Stomach (tissue), 9 donors: ENCODE results near the gene PIGP. TPM values are rescaled to one million over a fixed set of nuclear protein-coding genes. Genes with fewer than 3 reads are reported as not detected.

Experiments
- DNase-seq, 2 donors: peaks; one replicate each; pipeline versions ENCODE4 v3.0.0 to v3.0.0-alpha.2; 2013 to 2019
- H3K27ac ChIP-seq, 5 donors: fragments of 200-600 bp in 4 of 5; sonication (generic) in 4 of 5; one replicate each; pipeline ENCODE4 v1.5.1; 2013 to 2019; ENCODE audit warnings: mild to moderate bottlenecking in 1 of 5, moderate library complexity in 1 of 5
- H3K27me3 ChIP-seq, 3 donors: fragments of 200-600 bp; sonication (generic); one replicate each; pipeline ENCODE4 v1.5.1; 2017 to 2019; ENCODE audit warnings: mixed run types in 1 of 3
- H3K36me3 ChIP-seq, 4 donors: fragments of 200-600 bp; sonication (generic); 1 replicate in 3 of 4; 2 replicates in 1 of 4; pipeline ENCODE4 v1.5.1; 2016 to 2019
- H3K4me1 ChIP-seq, 4 donors: fragments of 200-600 bp; sonication (generic); one replicate each; pipeline ENCODE4 v1.5.1; 2016 to 2019
- H3K4me3 ChIP-seq, 4 donors: fragments of 200-600 bp; sonication (generic) in 3 of 4; one replicate each; pipeline ENCODE4 v1.5.1; 2016 to 2019; ENCODE audit warnings: mild to moderate bottlenecking in 1 of 4
- H3K9me3 ChIP-seq, 4 donors: fragments of 200-600 bp; sonication (generic); one replicate each; pipeline ENCODE4 v1.5.1; 2016 to 2019
- EP300 ChIP-seq: sonication (generic); formaldehyde crosslinking; IDR thresholded peaks from one replicate; pipeline ENCODE4 v1.6.1; 2017; ENCODE audit warnings: antibody characterized with exemption
- POLR2A ChIP-seq, 4 donors: fragments of 450-650 bp; IDR thresholded peaks; one replicate each; pipeline ENCODE4 v1.6.1; 2016; ENCODE audit warnings: antibody characterized with exemption in 4 of 4, control low read depth in 2 of 4, mild to moderate bottlenecking in 1 of 4, moderate library complexity in 1 of 4
- POLR2AphosphoS5 ChIP-seq, 3 donors: sonication (generic); formaldehyde crosslinking; IDR thresholded peaks; one replicate each; pipeline ENCODE4 v1.6.1; 2016; ENCODE audit warnings: antibody characterized with exemption in 3 of 3
- WGBS, 5 donors: extraction: QIAGEN DNeasy Blood & Tissue Kit in 3 of 5; methylation state at CpG; one replicate each; pipeline versions ENCODE4 v1.1.5 to v1.1.7; 2013 to 2018; 5-methylcytosine and 5-hydroxymethylcytosine counted together
- intact Hi-C: fragments of 100-400 bp; cut with DNase I; formaldehyde crosslinking; loops from one replicate; pipeline ENCODE4 v1.15.1; 2023; ENCODE audit warnings: low total_unique reads
- polyA plus RNA-seq, 3 donors: library from polyadenylated mRNA; stranded (reverse); fragments of 200-250 nt; gene quantifications; one replicate each; pipeline ENCODE4 v1.2.3, GENCODE V29; 2013
- small RNA-seq, 4 donors: library from RNA; depleted of rRNA; stranded (forward); fragments of <200 nt; gene quantifications; one replicate each; pipeline ENCODE3, GENCODE V24; 2016
- total RNA-seq, 5 donors: library from RNA; depleted of rRNA; stranded (reverse); fragments of >200 nt; gene quantifications; one replicate each; pipeline versions ENCODE4 v1.1.0 to v1.2.3, GENCODE V29; 2014 to 2016
- TF ChIP-seq, protein P1 (sequence below), 7 experiments: fragments of 450-650 bp in 4 of 7; fragments of 200-600 bp in 3 of 7; sonication (generic) in 3 of 7; IDR thresholded peaks; one replicate each; pipeline ENCODE4 v1.5.1; 2016 to 2019; ENCODE audit warnings: antibody characterized with exemption in 7 of 7, control low read depth in 2 of 7, mild to moderate bottlenecking in 1 of 7
- donor health status: healthy with polysubstance abuse.
- donor health status: Bipolar disorder and iron deficiency.
- donor health status: healthy.

PIGP gene
- total and polyA plus RNA-seq, 8 donors: 7.0 to 115 (median 34.5) TPM

DNA sequence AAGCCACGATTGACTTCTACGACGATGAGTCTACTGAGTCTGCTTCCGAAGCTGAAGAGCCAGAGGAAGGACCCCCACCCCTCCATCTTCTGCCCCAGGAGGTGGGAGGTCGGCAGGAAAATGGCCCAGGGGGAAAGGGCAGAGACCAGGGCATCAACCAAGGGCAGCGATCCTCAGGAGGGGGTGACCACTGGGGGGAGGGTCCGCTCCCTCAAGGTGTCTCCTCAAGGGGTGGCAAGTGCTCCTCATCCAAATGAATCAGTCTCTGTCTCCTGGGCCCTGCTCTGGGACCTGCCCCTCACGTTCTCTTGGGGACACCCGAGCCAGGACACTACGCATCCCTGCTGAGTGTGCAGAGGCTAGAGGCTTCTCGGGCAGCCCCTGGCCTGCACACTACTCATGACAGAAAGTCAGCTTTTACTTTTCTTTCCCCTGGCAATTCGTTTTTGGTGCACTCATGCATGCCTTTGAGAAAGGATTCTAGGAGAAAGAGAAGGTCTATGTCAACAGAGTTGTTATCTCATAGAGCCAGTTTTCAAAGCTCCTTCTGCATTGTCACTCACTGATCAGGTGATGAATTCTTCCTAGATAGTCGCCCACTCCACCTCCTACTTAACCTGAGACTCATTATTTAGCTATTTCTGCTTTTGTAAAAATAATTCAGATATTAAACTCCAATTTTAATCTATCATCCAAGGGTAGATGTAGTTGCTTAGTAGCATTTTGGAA, 54.8 kb downstream of the PIGP start:
- Histone ChIP-seq H3K27ac (no peak overlapping the region), H3K27me3 (peaks cover 0 to 19% (median 2%) of the 10 kb centered on the region in 3 donors), H3K36me3 (no peaks in the 10 kb centered on the region), H3K4me3 (no peak overlapping the region), H3K4me1 (no peaks in the 10 kb centered on the region), H3K9me3 (no peaks in the 10 kb centered on the region)
- intact Hi-C loops: no loop called here
- TF ChIP-seq POLR2A (IDR thresholded peaks at IDR 0.05): no peak
- TF ChIP-seq POLR2AphosphoS5 (IDR thresholded peaks at IDR 0.05): no peak
- TF ChIP-seq, protein P1, sequence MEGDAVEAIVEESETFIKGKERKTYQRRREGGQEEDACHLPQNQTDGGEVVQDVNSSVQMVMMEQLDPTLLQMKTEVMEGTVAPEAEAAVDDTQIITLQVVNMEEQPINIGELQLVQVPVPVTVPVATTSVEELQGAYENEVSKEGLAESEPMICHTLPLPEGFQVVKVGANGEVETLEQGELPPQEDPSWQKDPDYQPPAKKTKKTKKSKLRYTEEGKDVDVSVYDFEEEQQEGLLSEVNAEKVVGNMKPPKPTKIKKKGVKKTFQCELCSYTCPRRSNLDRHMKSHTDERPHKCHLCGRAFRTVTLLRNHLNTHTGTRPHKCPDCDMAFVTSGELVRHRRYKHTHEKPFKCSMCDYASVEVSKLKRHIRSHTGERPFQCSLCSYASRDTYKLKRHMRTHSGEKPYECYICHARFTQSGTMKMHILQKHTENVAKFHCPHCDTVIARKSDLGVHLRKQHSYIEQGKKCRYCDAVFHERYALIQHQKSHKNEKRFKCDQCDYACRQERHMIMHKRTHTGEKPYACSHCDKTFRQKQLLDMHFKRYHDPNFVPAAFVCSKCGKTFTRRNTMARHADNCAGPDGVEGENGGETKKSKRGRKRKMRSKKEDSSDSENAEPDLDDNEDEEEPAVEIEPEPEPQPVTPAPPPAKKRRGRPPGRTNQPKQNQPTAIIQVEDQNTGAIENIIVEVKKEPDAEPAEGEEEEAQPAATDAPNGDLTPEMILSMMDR (IDR thresholded peaks at IDR 0.05): no peak
- TF ChIP-seq EP300: no peak
- no peak for DNase-seq
- 55 to 71% (median 69%) methylated on average over 13 of the region's 13 CpGs for WGBS, 5 donors

Small RNA genes within 50 kb of the gene (small RNA-seq; reads per million reads assigned to genes)
- gene RNU6-696P: 0 reads per million in 4 donors

Other genes starting within 250 kb of the PIGP start
- gene HLCS, start 106.4 kb downstream of the PIGP start, total RNA-seq: 10 to 100 TPM; 12.5 to 35.1 (median 18.1) TPM
- gene HLCS, start 106.4 kb downstream of the PIGP start, polyA plus RNA-seq: 1 to 10 TPM; 2.3 to 4.8 (median 3.5) TPM
- under 1 TPM in 2 of 5 donors, not detected in 3; 0.18 to 0.43 TPM for gene RIPPLY3, start 66.4 kb downstream of the PIGP start, total RNA-seq
- gene RIPPLY3, start 66.4 kb downstream of the PIGP start, polyA plus RNA-seq: under 1 TPM in 2 of 3 donors, not detected in 1; 0.56 to 0.65 TPM
- gene TTC3, start 183 bp upstream of the PIGP start, total RNA-seq: 100 to 1,000 TPM; 129 to 538 (median 165) TPM
- 10 to 100 TPM; 17.5 to 32.4 (median 32.3) TPM for gene TTC3, start 183 bp upstream of the PIGP start, polyA plus RNA-seq
- gene VPS26C, start 194.3 kb upstream of the PIGP start, total RNA-seq: 100 to 1,000 TPM in 1 of 5 donors, 10 to 100 TPM in 4; 21.4 to 118 (median 47.8) TPM
- 10 to 100 TPM; 15.3 to 37.1 (median 26.6) TPM for gene VPS26C, start 194.3 kb upstream of the PIGP start, polyA plus RNA-seq